HL-60 (cell line): ENCODE results near the gene PINK1.
A peak's percentile ranks its signal among the peaks of the same experiment; 100 is the strongest.

Experiments
- DNase-seq, 2 experiments: peaks; one replicate each; pipeline ENCODE4 v3.0.0-alpha.2; 2010 to 2020; ENCODE audit warnings: low read depth in 1 of 2, low spot score in 1 of 2
- H3K27ac ChIP-seq: fragments of 250-450 bp; sonication (Bioruptor Pico); replicated peaks from 2 replicates; pipeline ENCODE4 v1.5.1; 2020; ENCODE audit warnings: mild to moderate bottlenecking, moderate library complexity
- H3K27me3 ChIP-seq: fragments of 250-450 bp; sonication (Bioruptor Pico); 2 replicates; pipeline ENCODE4 v1.5.1; 2021; ENCODE audit warnings: mild to moderate bottlenecking, moderate library complexity; ENCODE audit not compliant: insufficient read depth, poor library complexity, severe bottlenecking
- H3K4me3 ChIP-seq: replicated peaks from 2 replicates; pipeline ENCODE4 v1.5.1; 2011; ENCODE audit warnings: mild to moderate bottlenecking, control low read depth, low read length; ENCODE audit not compliant: insufficient read depth
- CTCF ChIP-seq: IDR thresholded peaks from one replicate; pipeline ENCODE4 v1.5.1; 2011; ENCODE audit warnings: low read length, control low read depth, inconsistent platforms; ENCODE audit not compliant: insufficient read depth
- GABPA ChIP-seq: IDR thresholded peaks from 2 replicates; pipeline ENCODE4 v1.6.1; 2012; ENCODE audit warnings: low read depth
- POLR2AphosphoS5 ChIP-seq: IDR thresholded peaks from 2 replicates; pipeline ENCODE4 v1.6.1; 2012; ENCODE audit warnings: low read depth
- REST ChIP-seq: IDR thresholded peaks from 2 replicates; pipeline ENCODE4 v1.6.1; 2012; ENCODE audit warnings: low read depth; ENCODE audit not compliant: insufficient replicate concordance
- SPI1 ChIP-seq: IDR thresholded peaks from 2 replicates; pipeline ENCODE4 v1.6.1; 2012; ENCODE audit warnings: low read depth, mild to moderate bottlenecking, borderline replicate concordance

The PINK1 gene

GRCh38 chr1:20681999-20682398 lies 48.7 kb downstream of the PINK1 start:
- no peak for DNase-seq
- no peak for TF ChIP-seq REST
- no peak for TF ChIP-seq POLR2AphosphoS5
- TF ChIP-seq GABPA = no peak
- no peak for TF ChIP-seq CTCF
- TF ChIP-seq SPI1 = no peak
- H3K4me3 ChIP-seq = peak overlapping the region; percentile 19
- H3K27me3 ChIP-seq = no peaks in the 10 kb centered on the region
- H3K27ac ChIP-seq = no peak overlapping the region

GRCh38 chr1:20682571-20683236 lies 49.4 kb downstream of the PINK1 start:
- H3K27me3 ChIP-seq = no peaks in the 10 kb centered on the region
- H3K27ac ChIP-seq = no peak overlapping the region
- H3K4me3 ChIP-seq = peak overlapping the region; percentile 19
- DNase-seq = peak; percentile 80 to 91
- TF ChIP-seq POLR2AphosphoS5 = peak; percentile 74
- no peak for TF ChIP-seq REST
- peak; percentile 91 for TF ChIP-seq SPI1

GRCh38 chr1:20683614-20684013 lies 50.4 kb downstream of the PINK1 start:
- Histone ChIP-seq H3K27me3 (no peaks in the 10 kb centered on the region), H3K4me3 (no peak overlapping the region), H3K27ac (no peak overlapping the region)
- TF ChIP-seq GABPA = no peak
- no peak for DNase-seq

GRCh38 chr1:20684050-20684620 lies 50.9 kb downstream of the PINK1 start:
- no peak overlapping the region for H3K4me3 ChIP-seq
- H3K27me3 ChIP-seq = no peaks in the 10 kb centered on the region
- H3K27ac ChIP-seq = no peak overlapping the region
- no peak for DNase-seq
- TF ChIP-seq CTCF (no peak), GABPA (no peak), REST (no peak), SPI1 (no peak), POLR2AphosphoS5 (no peak)
